SK-N-SH (cell line): ENCODE data around the gene RWDD3. TPM values are rescaled to one million over a fixed set of nuclear protein-coding genes. Genes with fewer than 3 reads are reported as not detected.

Experiments
- CTCF ChIA-PET: fragments of 300-600, 350-600 bp; formaldehyde crosslinking; extraction: SDS; loops from one replicate; lab custom pipeline; 2021; lab: Yijun Ruan, JAX
- POLR2A ChIA-PET: fragments of 350-600 bp; sonication (Branson Sonifier 250); formaldehyde crosslinking; extraction: SDS; loops from one replicate; lab custom pipeline; 2020; ENCODE audit warnings: antibody characterized with exemption, inconsistent platforms; lab: Yijun Ruan, JAX
- DNase-seq: peaks from one replicate; pipeline ENCODE4 v3.0.0; 2012
- H2AFZ ChIP-seq: fragments of 200-600 bp; sonication (generic); 2 replicates; pipeline ENCODE4 v1.8.1; 2016; ENCODE audit warnings: antibody characterized with exemption, mild to moderate bottlenecking, low read depth
- H3F3A ChIP-seq: fragments of 200-600 bp; sonication (generic); replicated peaks from 2 replicates; pipeline ENCODE3; 2016; ENCODE audit warnings: antibody characterized with exemption, mild to moderate bottlenecking; ENCODE audit not compliant: insufficient read depth
- H3K27ac ChIP-seq, 2 experiments: fragments of 200-500 bp in 1 of 2; fragments of 200-600 bp in 1 of 2; sonication (Bioruptor generic) in 1 of 2; sonication (generic), shearing (Covaris generic) in 1 of 2; 2 replicates each; pipeline versions ENCODE4 v1.5.1 to v1.6.1; 2014 to 2016; ENCODE audit warnings: low read depth in 2 of 2, inconsistent platforms in 1 of 2, low read length in 1 of 2, mild to moderate bottlenecking in 1 of 2, mixed read lengths in 1 of 2
- H3K27me3 ChIP-seq: fragments of 200-600 bp; sonication (generic), shearing (Covaris generic); 2 replicates; pipeline ENCODE4 v1.6.1; 2016; ENCODE audit warnings: mixed run types; ENCODE audit not compliant: insufficient read depth
- H3K36me3 ChIP-seq, 2 experiments: fragments of 200-500 bp in 1 of 2; fragments of 200-600 bp in 1 of 2; sonication (Bioruptor generic) in 1 of 2; sonication (generic) in 1 of 2; replicated peaks in 1 of 2; 2 replicates each; pipeline versions ENCODE3 to v1.5.1; 2014 to 2016; ENCODE audit warnings: low read length in 1 of 2, mild to moderate bottlenecking in 1 of 2; ENCODE audit not compliant: insufficient read depth in 2 of 2, control insufficient read depth in 1 of 2
- H3K4me1 ChIP-seq, 2 experiments: fragments of 200-500 bp in 1 of 2; fragments of 200-600 bp in 1 of 2; sonication (Bioruptor generic) in 1 of 2; sonication (generic), shearing (Covaris generic) in 1 of 2; 2 replicates each; pipeline versions ENCODE4 v1.5.1 to v1.6.1; 2014 to 2016; ENCODE audit warnings: low read depth in 1 of 2, low read length in 1 of 2, mixed run types in 1 of 2; ENCODE audit not compliant: insufficient read depth in 2 of 2, control insufficient read depth in 1 of 2
- H3K4me2 ChIP-seq: fragments of 200-600 bp; sonication (generic), shearing (Covaris generic); 2 replicates; pipeline ENCODE4 v1.6.1; 2017; ENCODE audit warnings: mixed run types
- H3K4me3 ChIP-seq, 2 experiments: fragments of 200-500 bp in 1 of 2; fragments of 200-600 bp in 1 of 2; sonication (Bioruptor generic) in 1 of 2; sonication (generic), shearing (Covaris generic) in 1 of 2; 2 replicates each; pipeline versions ENCODE4 v1.5.1 to v1.8.1; 2014 to 2016; ENCODE audit warnings: low read depth in 2 of 2, inconsistent platforms in 1 of 2, low read length in 1 of 2, mild to moderate bottlenecking in 1 of 2, mixed read lengths in 1 of 2, moderate library complexity in 1 of 2
- H3K79me2 ChIP-seq: fragments of 200-600 bp; sonication (generic); 2 replicates; pipeline ENCODE4 v1.8.1; 2017; ENCODE audit warnings: mild to moderate bottlenecking; ENCODE audit not compliant: insufficient read depth
- H3K9ac ChIP-seq: fragments of 200-600 bp; sonication (generic); 2 replicates; pipeline ENCODE4 v1.6.1; 2017; ENCODE audit warnings: mixed run types
- H3K9me2 ChIP-seq: fragments of 200-600 bp; sonication (generic); 2 replicates; pipeline ENCODE4 v1.6.1; 2017; ENCODE audit warnings: mixed run types
- H3K9me3 ChIP-seq: fragments of 200-600 bp; sonication (generic); 2 replicates; pipeline ENCODE4 v1.6.1; 2017; ENCODE audit warnings: mixed run types, mild to moderate bottlenecking, moderate library complexity
- H4K20me1 ChIP-seq: fragments of 200-600 bp; sonication (generic); 2 replicates; pipeline ENCODE4 v1.6.1; 2017; ENCODE audit warnings: mild to moderate bottlenecking, mixed run types; ENCODE audit not compliant: insufficient read depth
- CHD2 ChIP-seq: fragments of 150-350 bp; IDR thresholded peaks from 2 replicates; pipeline ENCODE4 v1.6.1; 2018; ENCODE audit warnings: low read length; ENCODE audit not compliant: partially characterized antibody
- FOSL2 ChIP-seq: IDR thresholded peaks from 2 replicates; pipeline ENCODE4 v1.4.0; 2012; ENCODE audit warnings: low read depth, mild to moderate bottlenecking, moderate library complexity, borderline replicate concordance
- FOXM1 ChIP-seq: IDR thresholded peaks from 2 replicates; pipeline ENCODE4 v1.4.0; 2012; ENCODE audit warnings: low read depth, mild to moderate bottlenecking
- MEF2A ChIP-seq: IDR thresholded peaks from 2 replicates; pipeline ENCODE4 v1.4.0; 2012; ENCODE audit warnings: low read depth, borderline replicate concordance
- NFIC ChIP-seq: IDR thresholded peaks from 2 replicates; pipeline ENCODE4 v1.4.0; 2012; ENCODE audit warnings: borderline replicate concordance
- RCOR1 ChIP-seq: fragments of 150-350 bp; IDR thresholded peaks from 2 replicates; pipeline ENCODE4 v1.6.1; 2017; ENCODE audit warnings: antibody characterized with exemption, low read length
- REST ChIP-seq: IDR thresholded peaks from 2 replicates; pipeline ENCODE4 v1.6.1; 2012; ENCODE audit warnings: mild to moderate bottlenecking, low read depth, low read length, moderate library complexity
- RFX5 ChIP-seq: IDR thresholded peaks from 2 replicates; pipeline ENCODE4 v1.6.1; 2012; ENCODE audit warnings: mild to moderate bottlenecking, improper control_type of control experiment, low read length
- RXRA ChIP-seq: IDR thresholded peaks from 2 replicates; pipeline ENCODE4 v1.4.0; 2012; ENCODE audit warnings: low read depth, mild to moderate bottlenecking, borderline replicate concordance
- SMC3 ChIP-seq: IDR thresholded peaks from 2 replicates; pipeline ENCODE4 v1.6.1; 2012; ENCODE audit warnings: low read depth, low read length, improper control_type of control experiment
- TAF1 ChIP-seq: IDR thresholded peaks from 2 replicates; pipeline ENCODE4 v1.6.1; 2012; ENCODE audit warnings: low read depth, mild to moderate bottlenecking, low read length, moderate library complexity, borderline replicate concordance
- TEAD4 ChIP-seq: IDR thresholded peaks from 2 replicates; pipeline ENCODE4 v1.4.0; 2012; ENCODE audit warnings: mild to moderate bottlenecking, borderline replicate concordance; ENCODE audit not compliant: insufficient read depth
- YY1 ChIP-seq: IDR thresholded peaks from 2 replicates; pipeline ENCODE4 v1.4.0; 2012; ENCODE audit warnings: low read depth, mild to moderate bottlenecking
- ZBTB33 ChIP-seq: IDR thresholded peaks from 2 replicates; pipeline ENCODE4 v1.4.0; 2012; ENCODE audit warnings: low read depth, borderline replicate concordance
- WGBS: methylation state at CpG from one replicate; pipeline ENCODE4 v1.1.6; 2017; ENCODE audit warnings: low lambda C conversion rate; 5-methylcytosine and 5-hydroxymethylcytosine counted together
- polyA plus RNA-seq, 3 experiments: library from polyadenylated mRNA; depleted of rRNA; stranded (reverse); fragments of >200 nt; gene quantifications; 2 replicates each; pipeline ENCODE4 v1.2.3, GENCODE V29; 2012
- TF ChIP-seq, protein P1 (sequence below): fragments of 200-600 bp; sonication (generic); IDR thresholded peaks from 2 replicates; pipeline ENCODE4 v1.6.1; 2017; ENCODE audit warnings: antibody characterized with exemption, mild to moderate bottlenecking, moderate library complexity
- TF ChIP-seq, protein P2 (sequence below): IDR thresholded peaks from 2 replicates; pipeline ENCODE4 v1.4.0; 2012; ENCODE audit warnings: low read depth, borderline replicate concordance

The RWDD3 gene
- polyA plus RNA-seq, 1 of the 3 experiments (the other 2 are of a cell fraction), result 11.9 TPM

DNA sequence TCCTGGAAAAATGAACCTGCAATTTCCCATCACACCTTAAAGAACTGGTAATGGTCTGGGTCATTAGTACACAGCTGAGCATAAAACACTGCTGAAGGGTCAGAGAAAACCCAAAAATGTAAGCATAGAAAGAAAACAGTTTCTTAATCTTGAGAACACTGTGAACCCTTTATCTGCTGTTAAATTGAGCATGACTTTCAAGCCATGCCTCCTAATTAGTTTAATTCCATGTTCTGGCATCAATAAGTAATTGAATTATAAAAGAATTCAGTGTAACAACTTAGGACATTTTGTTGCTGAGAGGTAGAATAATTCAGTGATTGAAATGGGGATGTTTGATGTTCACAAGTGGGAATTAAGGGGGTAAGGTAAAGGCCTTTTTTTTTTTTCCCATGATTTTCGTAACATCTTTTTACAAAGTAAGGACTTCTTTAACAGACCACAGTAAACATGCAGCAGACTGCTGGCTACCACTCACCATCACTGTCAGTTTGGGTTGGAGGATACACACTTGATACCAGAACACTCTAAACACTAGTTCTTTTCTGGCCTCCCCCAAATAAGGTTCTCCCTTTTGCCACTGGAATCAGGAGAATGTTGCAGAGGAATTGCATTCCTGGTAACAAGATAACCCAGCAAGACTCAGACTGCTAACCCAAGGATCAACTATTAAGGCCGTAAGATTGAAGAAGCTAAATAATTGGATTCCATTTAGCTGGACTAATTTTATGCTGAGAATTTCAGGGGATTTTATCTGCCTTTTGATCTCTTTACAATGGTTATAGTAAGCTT lies 3.0 kb downstream of the RWDD3 start:
- TF ChIP-seq TEAD4 (no peak), TAF1 (no peak), FOSL2 (no peak), NFIC (no peak), RXRA (no peak), CHD2 (no peak), MEF2A (no peak), RFX5 (no peak), FOXM1 (no peak), REST (no peak), ZBTB33 (no peak), RCOR1 (no peak), SMC3 (no peak), YY1 (no peak)
- TF ChIP-seq, protein P1, sequence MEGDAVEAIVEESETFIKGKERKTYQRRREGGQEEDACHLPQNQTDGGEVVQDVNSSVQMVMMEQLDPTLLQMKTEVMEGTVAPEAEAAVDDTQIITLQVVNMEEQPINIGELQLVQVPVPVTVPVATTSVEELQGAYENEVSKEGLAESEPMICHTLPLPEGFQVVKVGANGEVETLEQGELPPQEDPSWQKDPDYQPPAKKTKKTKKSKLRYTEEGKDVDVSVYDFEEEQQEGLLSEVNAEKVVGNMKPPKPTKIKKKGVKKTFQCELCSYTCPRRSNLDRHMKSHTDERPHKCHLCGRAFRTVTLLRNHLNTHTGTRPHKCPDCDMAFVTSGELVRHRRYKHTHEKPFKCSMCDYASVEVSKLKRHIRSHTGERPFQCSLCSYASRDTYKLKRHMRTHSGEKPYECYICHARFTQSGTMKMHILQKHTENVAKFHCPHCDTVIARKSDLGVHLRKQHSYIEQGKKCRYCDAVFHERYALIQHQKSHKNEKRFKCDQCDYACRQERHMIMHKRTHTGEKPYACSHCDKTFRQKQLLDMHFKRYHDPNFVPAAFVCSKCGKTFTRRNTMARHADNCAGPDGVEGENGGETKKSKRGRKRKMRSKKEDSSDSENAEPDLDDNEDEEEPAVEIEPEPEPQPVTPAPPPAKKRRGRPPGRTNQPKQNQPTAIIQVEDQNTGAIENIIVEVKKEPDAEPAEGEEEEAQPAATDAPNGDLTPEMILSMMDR, result no peak
- TF ChIP-seq, protein P2, sequence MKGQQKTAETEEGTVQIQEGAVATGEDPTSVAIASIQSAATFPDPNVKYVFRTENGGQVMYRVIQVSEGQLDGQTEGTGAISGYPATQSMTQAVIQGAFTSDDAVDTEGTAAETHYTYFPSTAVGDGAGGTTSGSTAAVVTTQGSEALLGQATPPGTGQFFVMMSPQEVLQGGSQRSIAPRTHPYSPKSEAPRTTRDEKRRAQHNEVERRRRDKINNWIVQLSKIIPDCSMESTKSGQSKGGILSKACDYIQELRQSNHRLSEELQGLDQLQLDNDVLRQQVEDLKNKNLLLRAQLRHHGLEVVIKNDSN, result no peak
- Histone ChIP-seq H3K9ac (no peak overlapping the region), H3K4me3 (no peak overlapping the region), H3K79me2 (peaks cover 77% of the 10 kb centered on the region), H3K27ac (peak overlapping the region in 1 of 2 experiments; percentile 22; a peak in 1 of 4 replicates), H3K9me2 (no peaks in the 10 kb centered on the region), H3F3A (no peaks in the 10 kb centered on the region), H2AFZ (no peak overlapping the region), H3K4me1 (peaks cover 13 to 17% of the 10 kb centered on the region in 2 experiments; a peak in 3 of 4 replicates), H3K36me3 (peaks cover 27 to 36% of the 10 kb centered on the region in 2 experiments), H3K27me3 (no peaks in the 10 kb centered on the region), H4K20me1 (no peaks in the 10 kb centered on the region), H3K9me3 (no peaks in the 10 kb centered on the region; the same call in 1 of the 2 replicates), H3K4me2 (no peak overlapping the region)
- no peak for DNase-seq
- WGBS, result 85% methylated on average over 2 of the region's 2 CpGs
- CTCF ChIA-PET, result interaction anchor here (1.1 kb wide), 1 partner anchor 10 kb away, joined by 3 read pairs; no protein-coding TSS in a partner anchor
- POLR2A ChIA-PET, result no interaction called here
